ENCODE data around the gene SLC25A13. TPM values are rescaled to one million over a fixed set of nuclear protein-coding genes. Genes with fewer than 3 reads are reported as not detected.

The SLC25A13 gene
- total RNA-seq, 2 donors from 2014 or later = 94.3 to 114 TPM

DNA sequence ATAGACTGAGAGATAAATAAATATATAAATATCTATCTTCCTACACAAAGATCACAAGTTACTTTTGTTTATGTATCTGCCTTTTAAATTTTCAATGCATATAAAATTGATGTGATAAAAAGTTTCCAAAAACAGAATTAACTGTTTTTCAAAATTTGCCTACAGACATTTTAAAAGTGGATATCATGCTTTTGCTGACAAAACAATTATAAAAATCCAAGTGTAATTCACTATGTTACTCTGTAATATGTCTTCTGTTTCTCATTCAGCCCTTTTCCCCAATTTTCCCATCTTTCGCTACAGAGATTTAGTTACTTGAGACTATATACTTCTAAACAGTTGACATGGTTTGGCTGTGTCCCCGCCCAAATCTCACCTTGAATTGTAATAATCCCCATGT lies 37.7 kb downstream of the SLC25A13 start:
- TF ChIP-seq CTCF (conservative IDR thresholded peaks at IDR 0.05) = no peak
- Histone ChIP-seq H3K9me3 (ENCODE audit: control insufficient read depth, low read length) (peaks cover 28% of the 10 kb centered on the region), H3K4me1 (ENCODE audit: control insufficient read depth, insufficient read depth, low read length) (no peaks in the 10 kb centered on the region), H3K9ac (ENCODE audit: extremely low read depth, low read length, poor library complexity, severe bottlenecking) (no peak overlapping the region), H3K27me3 (ENCODE audit: control insufficient read depth, insufficient read depth, low read length, poor library complexity, severe bottlenecking) (no peaks in the 10 kb centered on the region), H3K27ac (ENCODE audit: low read depth, low read length) (no peak overlapping the region), H3K4me3 (ENCODE audit: low read length) (no peak overlapping the region), H3K36me3 (ENCODE audit: control insufficient read depth, insufficient read depth, low read length) (peaks cover 36% of the 10 kb centered on the region)
- WGBS, 2 experiments (ENCODE audit: insufficient coverage in 1 of 2, insufficient read length in 1 of 2) = 92 to 100% methylated on average over 1 to 2 of the region's 2 CpGs
- peaks cover 15% of the 10 kb centered on the region for H3K4me1 Mint-ChIP-seq
- no peak for DNase-seq
- peaks cover 23% of the 10 kb centered on the region for H3K9me3 Mint-ChIP-seq
- no peak overlapping the region for H3K4me3 Mint-ChIP-seq
- peaks cover 60% of the 10 kb centered on the region for H3K36me3 Mint-ChIP-seq (ENCODE audit: low read depth)
- no peaks in the 10 kb centered on the region for H3K27me3 Mint-ChIP-seq (ENCODE audit: insufficient read depth)
- H3K27ac Mint-ChIP-seq = no peak overlapping the region

DNA sequence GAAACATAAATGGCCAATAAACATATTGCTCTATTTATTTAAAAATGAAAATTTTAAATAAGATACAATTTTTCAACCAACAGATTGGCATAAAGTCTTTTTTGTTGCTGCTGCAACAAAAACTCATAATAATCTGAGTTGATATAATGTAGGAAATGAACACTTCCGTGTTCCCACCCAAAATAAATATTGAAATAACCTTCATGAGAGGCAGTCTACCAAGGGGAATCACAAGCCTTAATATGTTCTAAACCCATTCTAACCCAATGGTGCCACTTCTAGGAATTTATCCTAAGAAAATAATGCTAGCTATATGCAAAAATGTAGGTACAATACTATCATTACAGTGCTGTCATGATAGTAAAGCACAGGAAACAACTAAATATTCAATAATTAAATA lies 39.1 kb downstream of the SLC25A13 start:
- peaks cover 9% of the 10 kb centered on the region for H3K9me3 Mint-ChIP-seq
- Histone ChIP-seq H3K27ac (ENCODE audit: low read depth, low read length) (no peak overlapping the region), H3K9me3 (ENCODE audit: control insufficient read depth, low read length) (peaks cover 16% of the 10 kb centered on the region), H3K36me3 (ENCODE audit: control insufficient read depth, insufficient read depth, low read length) (peaks cover 40% of the 10 kb centered on the region), H3K4me1 (ENCODE audit: control insufficient read depth, insufficient read depth, low read length) (no peaks in the 10 kb centered on the region), H3K9ac (ENCODE audit: extremely low read depth, low read length, poor library complexity, severe bottlenecking) (no peak overlapping the region), H3K27me3 (ENCODE audit: control insufficient read depth, insufficient read depth, low read length, poor library complexity, severe bottlenecking) (no peaks in the 10 kb centered on the region), H3K4me3 (ENCODE audit: low read length) (no peak overlapping the region)
- no peak overlapping the region for H3K27ac Mint-ChIP-seq
- TF ChIP-seq CTCF (conservative IDR thresholded peaks at IDR 0.05) = no peak
- no peak for DNase-seq
- no peak overlapping the region for H3K4me3 Mint-ChIP-seq
- H3K27me3 Mint-ChIP-seq (ENCODE audit: insufficient read depth) = no peaks in the 10 kb centered on the region
- peaks cover 48% of the 10 kb centered on the region for H3K36me3 Mint-ChIP-seq (ENCODE audit: low read depth)
- WGBS, 2 experiments (ENCODE audit: insufficient coverage in 1 of 2, insufficient read length in 1 of 2) = 100% methylated on average over 1 of the region's 1 CpG; no CpG with 5 or more reads in 1 of the 2 experiments
- peaks cover 15% of the 10 kb centered on the region for H3K4me1 Mint-ChIP-seq

GRCh38 chr7:96277921-96278320 lies 44.0 kb downstream of the SLC25A13 start:
- Mint-ChIP-seq H3K4me3 (no peak overlapping the region), H3K4me1 (no peaks in the 10 kb centered on the region), H3K9me3 (peaks cover 11% of the 10 kb centered on the region), H3K27ac (no peak overlapping the region), H3K27me3 (ENCODE audit: insufficient read depth) (no peaks in the 10 kb centered on the region), H3K36me3 (ENCODE audit: low read depth) (peaks cover 45% of the 10 kb centered on the region)
- Histone ChIP-seq H3K27ac (ENCODE audit: low read depth, low read length) (no peak overlapping the region), H3K36me3 (ENCODE audit: control insufficient read depth, insufficient read depth, low read length) (peaks cover 53% of the 10 kb centered on the region), H3K9me3 (ENCODE audit: control insufficient read depth, low read length) (peaks cover 7% of the 10 kb centered on the region), H3K4me1 (ENCODE audit: control insufficient read depth, insufficient read depth, low read length) (no peaks in the 10 kb centered on the region), H3K27me3 (ENCODE audit: control insufficient read depth, insufficient read depth, low read length, poor library complexity, severe bottlenecking) (no peaks in the 10 kb centered on the region), H3K4me3 (ENCODE audit: low read length) (no peak overlapping the region), H3K9ac (ENCODE audit: extremely low read depth, low read length, poor library complexity, severe bottlenecking) (no peak overlapping the region)
- no peak for DNase-seq
- 88 to 94% methylated on average over 3 to 4 of the region's 4 CpGs for WGBS, 2 experiments (ENCODE audit: insufficient coverage in 1 of 2, insufficient read length in 1 of 2)
- TF ChIP-seq CTCF (conservative IDR thresholded peaks at IDR 0.05) = no peak

All from endodermal cell (in vitro differentiated cells).